Adrenal gland (tissue), 12 donors: ENCODE results near the gene TARS3. TPM values are rescaled to one million over a fixed set of nuclear protein-coding genes. Genes with fewer than 3 reads are reported as not detected.

Experiments used
- DNase-seq, 7 donors: peaks; one replicate each; pipeline ENCODE4 v3.0.0-alpha.2; 2019 to 2020
- H3K27ac ChIP-seq, 5 donors: fragments of 200-600 bp; sonication (generic) in 4 of 5; 1 replicate in 3 of 5; 2 replicates in 2 of 5; pipeline versions ENCODE4 v1.5.1 to v1.8.0; 2016 to 2020; ENCODE audit warnings: mild to moderate bottlenecking in 1 of 5
- H3K27me3 ChIP-seq: fragments of 200-600 bp; 2 replicates; pipeline ENCODE4 v1.8.0; 2021
- H3K36me3 ChIP-seq, 2 donors: fragments of 200-600 bp; replicated peaks in 1 of 2; 1 replicate in 1 of 2; 2 replicates in 1 of 2; pipeline versions ENCODE4 v1.5.1 to v1.8.0; 2018 to 2022
- H3K4me1 ChIP-seq, 2 donors: fragments of 200-600 bp; replicated peaks in 1 of 2; 1 replicate in 1 of 2; 2 replicates in 1 of 2; pipeline versions ENCODE4 v1.5.1 to v1.8.0; 2018 to 2021
- H3K4me3 ChIP-seq, 4 donors: fragments of 200-600 bp; sonication (generic) in 3 of 4; one replicate each; pipeline ENCODE4 v1.5.1; 2016 to 2018
- H3K9me3 ChIP-seq, 3 donors: fragments of 200-600 bp; sonication (generic) in 1 of 3; replicated peaks in 1 of 3; 1 replicate in 2 of 3; 2 replicates in 1 of 3; pipeline versions ENCODE4 v1.5.1 to v1.8.0; 2016 to 2021
- POLR2A ChIP-seq, 2 donors: fragments of 450-650 bp; IDR thresholded peaks; one replicate each; pipeline ENCODE4 v1.6.1; 2017; ENCODE audit warnings: antibody characterized with exemption in 2 of 2, mild to moderate bottlenecking in 2 of 2, moderate library complexity in 1 of 2
- WGBS, 4 donors: extraction: QIAGEN DNeasy Blood & Tissue Kit in 2 of 4; methylation state at CpG; one replicate each; pipeline versions ENCODE4 v1.1.5 to v1.1.7; 2013 to 2017; 5-methylcytosine and 5-hydroxymethylcytosine counted together
- intact Hi-C, 2 donors: fragments of 100-400 bp; cut with DNase I; formaldehyde crosslinking; loops; one replicate each; pipeline versions ENCODE4 v1.14.1 to v1.15.0; 2022 to 2023
- polyA plus RNA-seq, 3 donors: library from polyadenylated mRNA; stranded (reverse); fragments of 200-250 nt in 2 of 3; fragments of 350-450 nt in 1 of 3; fragmentation: Illumina TruSeq in 1 of 3; extraction: RNeasy Lipid Tissue Mini Kit (QIAGEN cat#74804) in 1 of 3; gene quantifications; one replicate each; pipeline ENCODE4 v1.2.3, GENCODE V29; 2013 to 2014
- total RNA-seq, 9 donors: library from RNA; depleted of rRNA in 4 of 9; stranded (reverse); fragments of >200 nt in 4 of 9; fragments of 120-200 nt in 1 of 9; fragmentation: NEBNext Ultra II Directional in 1 of 9; extraction: Animal tissue kit (Norgen Biotek cat#: 25700) in 1 of 9; gene quantifications; one replicate each; pipeline versions ENCODE4 v1.1.0 to v1.2.4, GENCODE V29; 2013 to 2023
- TF ChIP-seq, protein P1 (sequence below), 6 experiments: fragments of 450-650 bp in 4 of 6; fragments of 200-600 bp in 2 of 6; sonication (generic) in 1 of 6; IDR thresholded peaks; 1 replicate in 5 of 6; 2 replicates in 1 of 6; pipeline versions ENCODE4 v1.5.1 to v1.8.0; 2016 to 2021; ENCODE audit warnings: antibody characterized with exemption in 6 of 6, mild to moderate bottlenecking in 2 of 6, moderate library complexity in 1 of 6
- donor health status: healthy with polysubstance abuse.
- donor health status: Bipolar disorder and iron deficiency.
- donor health status: DM: yes; HTN: yes; CAD: no.
- donor health status: DM: no; HTN: no; CAD: no.
- donor health status: DM: no; HTN: no; CAD: no.
- donor health status: DM: yes; HTN: yes; CAD: no.

Gene TARS3
- total and polyA plus RNA-seq, 12 donors = 4.8 to 28.5 (median 14.1) TPM

DNA sequence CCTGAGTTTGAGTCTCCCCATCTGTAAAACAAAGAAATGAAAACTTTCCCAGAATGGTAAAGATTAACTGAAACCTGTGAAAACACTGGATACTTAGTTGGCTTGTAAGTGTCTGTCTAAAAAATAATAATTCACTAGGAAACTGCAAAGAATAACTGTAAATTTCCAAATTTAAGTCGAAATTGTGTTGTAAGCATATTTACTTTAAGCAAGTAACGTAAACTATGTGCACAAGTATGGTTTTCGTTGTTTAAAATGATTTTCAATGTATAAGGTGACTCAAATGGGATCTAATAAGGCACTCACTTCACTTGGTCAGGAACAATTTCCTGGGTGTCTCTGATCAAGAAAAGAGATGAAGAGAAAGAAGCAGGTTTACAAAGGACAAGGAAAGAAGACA is 8.5 kb upstream of the TARS3 start:
- intact Hi-C loops = no loop called here
- no peaks in the 10 kb centered on the region for H3K9me3 ChIP-seq
- TF ChIP-seq, protein P1, sequence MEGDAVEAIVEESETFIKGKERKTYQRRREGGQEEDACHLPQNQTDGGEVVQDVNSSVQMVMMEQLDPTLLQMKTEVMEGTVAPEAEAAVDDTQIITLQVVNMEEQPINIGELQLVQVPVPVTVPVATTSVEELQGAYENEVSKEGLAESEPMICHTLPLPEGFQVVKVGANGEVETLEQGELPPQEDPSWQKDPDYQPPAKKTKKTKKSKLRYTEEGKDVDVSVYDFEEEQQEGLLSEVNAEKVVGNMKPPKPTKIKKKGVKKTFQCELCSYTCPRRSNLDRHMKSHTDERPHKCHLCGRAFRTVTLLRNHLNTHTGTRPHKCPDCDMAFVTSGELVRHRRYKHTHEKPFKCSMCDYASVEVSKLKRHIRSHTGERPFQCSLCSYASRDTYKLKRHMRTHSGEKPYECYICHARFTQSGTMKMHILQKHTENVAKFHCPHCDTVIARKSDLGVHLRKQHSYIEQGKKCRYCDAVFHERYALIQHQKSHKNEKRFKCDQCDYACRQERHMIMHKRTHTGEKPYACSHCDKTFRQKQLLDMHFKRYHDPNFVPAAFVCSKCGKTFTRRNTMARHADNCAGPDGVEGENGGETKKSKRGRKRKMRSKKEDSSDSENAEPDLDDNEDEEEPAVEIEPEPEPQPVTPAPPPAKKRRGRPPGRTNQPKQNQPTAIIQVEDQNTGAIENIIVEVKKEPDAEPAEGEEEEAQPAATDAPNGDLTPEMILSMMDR (IDR thresholded peaks at IDR 0.05) = no peak
- TF ChIP-seq POLR2A (IDR thresholded peaks at IDR 0.05) = no peak
- 76 to 91% (median 86%) methylated on average over 3 of the region's 3 CpGs for WGBS, 4 donors
- no peak for DNase-seq
- H3K4me3 ChIP-seq = no peak overlapping the region
- H3K4me1 ChIP-seq = no peaks in the 10 kb centered on the region
- H3K27me3 ChIP-seq = no peaks in the 10 kb centered on the region
- H3K36me3 ChIP-seq = no peaks in the 10 kb centered on the region
- no peak overlapping the region for H3K27ac ChIP-seq

DNA sequence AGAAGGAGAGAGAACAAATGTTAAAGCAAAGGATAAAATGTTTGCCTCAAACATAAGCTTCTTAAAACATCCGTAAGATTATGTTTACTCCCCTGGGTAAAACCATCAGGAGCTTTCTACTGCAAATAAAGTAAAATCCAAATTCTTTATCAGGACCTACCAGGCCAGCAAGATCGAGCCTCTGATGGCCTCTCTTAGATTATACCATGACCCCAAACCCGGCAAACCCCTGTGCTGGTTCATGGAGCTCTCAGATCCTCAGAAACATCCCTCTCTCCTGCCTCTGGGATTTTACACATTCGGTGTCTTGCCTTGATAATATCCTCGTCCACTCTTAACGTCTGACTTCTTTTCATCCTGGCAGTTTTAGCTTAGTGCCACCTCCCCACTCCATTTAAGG is 7.5 kb upstream of the TARS3 start:
- H3K4me3 ChIP-seq = no peak overlapping the region
- H3K9me3 ChIP-seq = no peaks in the 10 kb centered on the region
- no peak for DNase-seq
- no peak overlapping the region for H3K27ac ChIP-seq
- no peaks in the 10 kb centered on the region for H3K36me3 ChIP-seq
- intact Hi-C loops = no loop called here
- no peaks in the 10 kb centered on the region for H3K4me1 ChIP-seq
- 64 to 79% (median 71%) methylated on average over 6 of the region's 6 CpGs for WGBS, 4 donors
- no peak for TF ChIP-seq POLR2A (IDR thresholded peaks at IDR 0.05)
- H3K27me3 ChIP-seq = no peaks in the 10 kb centered on the region

DNA sequence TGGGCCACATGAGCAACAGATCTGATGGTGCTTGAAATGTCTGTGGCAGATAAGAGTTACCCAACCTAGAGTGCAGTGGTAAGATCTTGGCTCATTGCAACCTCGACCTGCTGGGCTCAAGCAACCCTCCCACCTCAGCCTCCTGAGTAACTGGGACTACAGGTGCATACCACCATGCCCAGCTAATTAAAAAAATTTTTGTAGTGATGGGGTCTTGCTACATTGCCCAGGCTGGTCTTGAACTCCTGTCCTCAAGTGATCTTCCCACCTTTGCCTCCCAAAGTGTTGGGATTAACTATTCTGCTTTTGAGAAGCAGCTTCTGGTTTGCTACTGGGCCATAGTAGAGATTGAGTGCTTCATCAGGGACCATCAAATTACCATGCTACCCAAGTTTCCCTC is 2.9 kb upstream of the TARS3 start:
- TF ChIP-seq, protein P1 (IDR thresholded peaks at IDR 0.05) = no peak
- TF ChIP-seq POLR2A (IDR thresholded peaks at IDR 0.05) = no peak
- Histone ChIP-seq H3K36me3 (no peaks in the 10 kb centered on the region), H3K27ac (no peak overlapping the region), H3K27me3 (no peaks in the 10 kb centered on the region), H3K9me3 (no peaks in the 10 kb centered on the region), H3K4me3 (no peak overlapping the region), H3K4me1 (peaks cover 6 to 14% of the 10 kb centered on the region in 2 donors)
- no peak for DNase-seq
- intact Hi-C loops = no loop called here
- 69 to 82% methylated on average over 1 of the region's 1 CpG; no CpG with 5 or more reads in 2 of the 4 donors for WGBS, 4 donors

DNA sequence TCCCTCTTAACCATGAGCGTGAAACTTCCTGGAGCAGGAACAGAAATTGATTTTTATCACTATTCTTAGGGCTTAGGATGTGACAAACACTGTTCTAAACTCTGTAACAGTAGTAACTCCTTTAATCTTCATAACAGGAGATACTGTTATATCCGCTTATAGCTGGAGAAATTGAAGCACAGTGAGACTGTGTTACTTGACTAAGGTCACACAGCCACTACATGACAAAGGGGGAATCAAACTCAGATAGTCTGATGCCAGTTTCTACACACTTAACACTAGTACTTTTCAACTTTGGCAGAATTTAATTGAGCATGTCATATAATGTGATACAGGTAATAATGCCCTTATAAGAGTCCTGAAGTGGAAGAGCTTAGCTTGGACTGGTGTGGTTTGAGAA is 800 bp upstream of the TARS3 start:
- H3K4me1 ChIP-seq = peaks cover 6 to 14% of the 10 kb centered on the region in 2 donors
- no peak overlapping the region for H3K4me3 ChIP-seq
- intact Hi-C loops = no loop called here
- TF ChIP-seq, protein P1 (IDR thresholded peaks at IDR 0.05) = no peak
- no peak for TF ChIP-seq POLR2A (IDR thresholded peaks at IDR 0.05)
- no peak for DNase-seq
- 80 to 89% (median 85%) methylated on average over 2 of the region's 2 CpGs for WGBS, 4 donors
- no peaks in the 10 kb centered on the region for H3K9me3 ChIP-seq
- no peaks in the 10 kb centered on the region for H3K27me3 ChIP-seq
- H3K36me3 ChIP-seq = peaks cover 0 to 20% of the 10 kb centered on the region in 2 donors
- no peak overlapping the region for H3K27ac ChIP-seq

DNA sequence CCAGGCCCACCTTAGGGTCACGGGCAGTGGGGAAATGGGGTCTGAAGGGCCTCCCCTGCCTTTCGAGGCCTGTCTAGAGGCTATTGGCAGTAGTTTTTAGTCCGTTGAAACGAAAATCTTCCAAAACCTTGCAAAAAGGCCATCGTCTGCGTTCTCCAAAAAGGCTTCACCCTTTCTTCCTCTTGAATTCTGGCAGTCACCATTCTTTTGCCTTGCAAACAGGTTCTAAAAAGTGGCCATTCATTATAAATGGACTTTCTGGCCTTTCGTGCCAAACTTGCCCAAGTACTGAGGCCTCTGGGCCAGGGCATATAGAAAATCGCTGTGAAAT is 367 bp upstream of the TARS3 start:
- TF ChIP-seq POLR2A (IDR thresholded peaks at IDR 0.05) = no peak
- TF ChIP-seq, protein P1 (IDR thresholded peaks at IDR 0.05) = no peak
- H3K27me3 ChIP-seq = no peaks in the 10 kb centered on the region
- 18 to 28% (median 22%) methylated on average over 8 of the region's 8 CpGs for WGBS, 4 donors

More for the DNA sequence above, 367 bp upstream of the TARS3 start:
- peak in 1 of 7 donors; percentile 2 for DNase-seq
- intact Hi-C loops = no loop called here
- H3K9me3 ChIP-seq = no peaks in the 10 kb centered on the region
- peaks cover 0 to 22% of the 10 kb centered on the region in 2 donors for H3K36me3 ChIP-seq
- peaks cover 6 to 14% of the 10 kb centered on the region in 2 donors for H3K4me1 ChIP-seq
- H3K27ac ChIP-seq = peak overlapping the region in 2 of 5 donors; percentile 84 to 95
- H3K4me3 ChIP-seq = peak overlapping the region in 2 of 4 donors; percentile 46 to 81
